Natural killer cell (primary cell): ENCODE measurements around the gene UBE4B. TPM values are rescaled to one million over a fixed set of nuclear protein-coding genes. Genes with fewer than 3 reads are reported as not detected.
"Not testable (repeated sequence)": the region's sequence is repeated elsewhere in the genome, so short reads cannot be mapped to it uniquely, and the experiment has no call there.

Experiments used
- ATAC-seq, 3 donors: fragments of 150-1000 bp in 2 of 3; fragments of 200-7000 bp in 1 of 3; cut with Tn5 transposase; 1 replicate in 1 of 3; 2 replicates in 2 of 3; pipeline ENCODE4 v1.10.0; 2021; ENCODE audit warnings: mild to moderate bottlenecking in 2 of 3, moderate library complexity in 2 of 3
- DNase-seq, 2 donors: peaks; one replicate each; pipeline versions ENCODE4 v3.0.0 to v3.0.0-alpha.2; 2013 to 2021; ENCODE audit warnings: mixed read lengths in 1 of 2
- H3K27ac ChIP-seq: one replicate; pipeline ENCODE4 v1.5.1; 2013; ENCODE audit warnings: mild to moderate bottlenecking, low read length
- H3K27me3 ChIP-seq: one replicate; pipeline ENCODE4 v1.6.1; 2013; ENCODE audit warnings: low read length; ENCODE audit not compliant: control insufficient read depth, insufficient read depth
- H3K36me3 ChIP-seq: one replicate; pipeline ENCODE4 v1.6.1; 2013; ENCODE audit warnings: low read length; ENCODE audit not compliant: control insufficient read depth, insufficient read depth
- H3K4me1 ChIP-seq: one replicate; pipeline ENCODE4 v1.6.1; 2013; ENCODE audit warnings: low read length; ENCODE audit not compliant: control insufficient read depth, insufficient read depth
- H3K4me3 ChIP-seq: one replicate; pipeline ENCODE4 v1.5.1; 2013; ENCODE audit warnings: low read length
- H3K9me3 ChIP-seq: one replicate; pipeline ENCODE4 v1.6.1; 2013; ENCODE audit warnings: low read length; ENCODE audit not compliant: control insufficient read depth, insufficient read depth
- H3K27ac Mint-ChIP-seq, 2 donors: one replicate each; pipeline ENCODE4 v1.8.0; 2022; ENCODE audit warnings: mild to moderate bottlenecking in 2 of 2, mixed read lengths in 2 of 2, moderate library complexity in 1 of 2
- H3K27me3 Mint-ChIP-seq, 2 donors: one replicate each; pipeline ENCODE4 v1.8.0; 2022; ENCODE audit warnings: low read depth in 2 of 2, mixed read lengths in 2 of 2
- H3K36me3 Mint-ChIP-seq: one replicate; pipeline ENCODE4 v1.8.0; 2022; ENCODE audit warnings: mixed read lengths
- H3K4me1 Mint-ChIP-seq, 2 donors: one replicate each; pipeline ENCODE4 v1.8.0; 2022; ENCODE audit warnings: mixed read lengths in 2 of 2
- H3K4me3 Mint-ChIP-seq: one replicate; pipeline ENCODE4 v1.8.0; 2022; ENCODE audit warnings: mild to moderate bottlenecking, moderate library complexity, mixed read lengths
- H3K9me3 Mint-ChIP-seq, 2 donors: one replicate each; pipeline ENCODE4 v1.8.0; 2022; ENCODE audit warnings: mixed read lengths in 2 of 2
- WGBS: methylation state at CpG from one replicate; pipeline ENCODE4 v1.1.7; 2013; ENCODE audit warnings: missing lambda C conversion rate; ENCODE audit not compliant: insufficient coverage; 5-methylcytosine and 5-hydroxymethylcytosine counted together
- intact Hi-C: fragments of 100-400 bp; cut with micrococcal nuclease; formaldehyde crosslinking; loops from one replicate; pipeline ENCODE4 v1.14.2; 2022
- total RNA-seq, 4 donors: library from RNA; stranded (reverse); fragments of 120-200 nt in 1 of 4; gene quantifications; one replicate each; pipeline versions ENCODE4 v1.2.3 to v1.2.4, GENCODE V29; 2013 to 2022
- TF ChIP-seq, protein P1 (sequence below): fragments of 200-600 bp; IDR thresholded peaks from one replicate; pipeline ENCODE4 v1.8.0; 2022; ENCODE audit warnings: antibody characterized with exemption

Gene UBE4B
- total RNA-seq, 3 donors from 2014 or later (not counting 1 experiment from before 2014, with no cell fraction given) = 37.0 to 48.0 (median 41.4) TPM

- no peaks in the 10 kb centered on the region for H3K9me3 ChIP-seq
- H3K27me3 ChIP-seq = no peaks in the 10 kb centered on the region
- TF ChIP-seq, protein P1, sequence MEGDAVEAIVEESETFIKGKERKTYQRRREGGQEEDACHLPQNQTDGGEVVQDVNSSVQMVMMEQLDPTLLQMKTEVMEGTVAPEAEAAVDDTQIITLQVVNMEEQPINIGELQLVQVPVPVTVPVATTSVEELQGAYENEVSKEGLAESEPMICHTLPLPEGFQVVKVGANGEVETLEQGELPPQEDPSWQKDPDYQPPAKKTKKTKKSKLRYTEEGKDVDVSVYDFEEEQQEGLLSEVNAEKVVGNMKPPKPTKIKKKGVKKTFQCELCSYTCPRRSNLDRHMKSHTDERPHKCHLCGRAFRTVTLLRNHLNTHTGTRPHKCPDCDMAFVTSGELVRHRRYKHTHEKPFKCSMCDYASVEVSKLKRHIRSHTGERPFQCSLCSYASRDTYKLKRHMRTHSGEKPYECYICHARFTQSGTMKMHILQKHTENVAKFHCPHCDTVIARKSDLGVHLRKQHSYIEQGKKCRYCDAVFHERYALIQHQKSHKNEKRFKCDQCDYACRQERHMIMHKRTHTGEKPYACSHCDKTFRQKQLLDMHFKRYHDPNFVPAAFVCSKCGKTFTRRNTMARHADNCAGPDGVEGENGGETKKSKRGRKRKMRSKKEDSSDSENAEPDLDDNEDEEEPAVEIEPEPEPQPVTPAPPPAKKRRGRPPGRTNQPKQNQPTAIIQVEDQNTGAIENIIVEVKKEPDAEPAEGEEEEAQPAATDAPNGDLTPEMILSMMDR = no peak
- H3K4me3 Mint-ChIP-seq = no peak overlapping the region
- no peaks in the 10 kb centered on the region for H3K4me1 ChIP-seq
- no peak overlapping the region for H3K27ac Mint-ChIP-seq
- H3K27ac ChIP-seq = no peak overlapping the region
- no peaks in the 10 kb centered on the region for H3K9me3 Mint-ChIP-seq
- ATAC-seq = no peak
- 85% methylated on average over 2 of the region's 5 CpGs for WGBS
- peaks cover 0 to 2% of the 10 kb centered on the region in 2 donors for H3K27me3 Mint-ChIP-seq
- no peak for DNase-seq
- intact Hi-C loops = no loop called here
- no peaks in the 10 kb centered on the region for H3K4me1 Mint-ChIP-seq
- no peak overlapping the region for H3K4me3 ChIP-seq
- no peaks in the 10 kb centered on the region for H3K36me3 ChIP-seq
- no peaks in the 10 kb centered on the region for H3K36me3 Mint-ChIP-seq
Observed at GRCh38 chr1:10014016-10014415, 18.7 kb upstream of the UBE4B start.

DNA sequence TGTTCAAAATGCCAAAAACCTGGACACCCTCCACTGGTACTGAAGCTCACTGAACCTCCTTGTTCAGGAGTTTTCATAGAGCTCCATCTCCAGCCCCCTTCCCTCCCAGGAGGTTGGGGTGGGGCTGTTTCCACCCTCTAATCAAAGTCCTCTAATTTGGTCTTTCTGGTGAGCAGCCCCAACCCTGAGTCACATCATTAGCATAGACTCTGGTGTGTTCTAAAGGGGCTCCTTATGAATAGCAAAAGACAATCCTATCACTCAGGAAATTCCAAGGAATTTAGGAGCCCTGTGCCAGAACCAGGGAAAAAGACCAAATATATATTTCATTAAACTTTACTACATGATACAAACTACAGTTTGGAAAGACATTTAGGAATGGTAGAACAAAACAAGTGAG is 13.2 kb upstream of the UBE4B start:
- H3K4me1 ChIP-seq = no peaks in the 10 kb centered on the region
- H3K4me1 Mint-ChIP-seq = no peaks in the 10 kb centered on the region
- H3K36me3 ChIP-seq = no peaks in the 10 kb centered on the region
- H3K27me3 Mint-ChIP-seq = peaks cover 0 to 5% of the 10 kb centered on the region in 2 donors
- H3K9me3 ChIP-seq = no peaks in the 10 kb centered on the region
- no peak overlapping the region for H3K27ac ChIP-seq
- H3K27ac Mint-ChIP-seq = no peak overlapping the region
- no peaks in the 10 kb centered on the region for H3K27me3 ChIP-seq
- no peak overlapping the region for H3K4me3 Mint-ChIP-seq
- H3K4me3 ChIP-seq = no peak overlapping the region
- TF ChIP-seq, protein P1 = no peak
- no peak for DNase-seq
- no peaks in the 10 kb centered on the region for H3K36me3 Mint-ChIP-seq
- no peak for ATAC-seq
- intact Hi-C loops = no loop called here
- no peaks in the 10 kb centered on the region for H3K9me3 Mint-ChIP-seq

DNA sequence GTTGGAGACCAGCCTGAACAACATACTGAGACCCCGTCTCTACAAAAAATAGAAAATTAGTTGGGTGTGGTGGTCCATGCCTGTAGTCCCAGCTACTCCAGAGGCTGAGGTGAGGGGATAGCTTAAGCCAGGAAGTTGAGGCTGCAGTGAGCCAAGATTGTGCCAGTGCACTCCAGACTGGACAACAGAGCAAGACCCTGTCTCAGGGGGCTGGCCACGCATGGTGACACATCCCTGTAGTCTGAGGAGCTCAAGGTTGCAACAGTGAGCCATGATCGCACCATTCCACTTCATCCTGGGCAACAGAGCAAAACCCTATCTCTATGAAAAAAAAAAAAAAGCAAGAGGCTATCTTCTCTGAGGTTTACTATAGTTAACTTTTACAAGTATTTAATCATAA is 12.7 kb upstream of the UBE4B start:
- peaks cover 0 to 3% of the 10 kb centered on the region in 2 donors for H3K27me3 Mint-ChIP-seq
- WGBS = 93% methylated on average over 3 of the region's 3 CpGs
- no peak overlapping the region for H3K4me3 ChIP-seq

GRCh38 chr1:10020678-10021077 is 12.1 kb upstream of the UBE4B start:
- H3K4me1 Mint-ChIP-seq, H3K36me3 ChIP-seq, H3K4me3 Mint-ChIP-seq, DNase-seq, H3K9me3 ChIP-seq, H3K36me3 Mint-ChIP-seq, H3K27ac Mint-ChIP-seq, H3K27me3 ChIP-seq, H3K4me3 ChIP-seq, H3K27ac ChIP-seq, H3K9me3 Mint-ChIP-seq, H3K27me3 Mint-ChIP-seq, ATAC-seq, intact Hi-C loops, H3K4me1 ChIP-seq: not testable (repeated sequence)
- 83% methylated on average over 2 of the region's 2 CpGs for WGBS

More for the DNA sequence above, 12.7 kb upstream of the UBE4B start:
- H3K27ac Mint-ChIP-seq = no peak overlapping the region
- Histone ChIP-seq H3K27ac (no peak overlapping the region), H3K9me3 (no peaks in the 10 kb centered on the region), H3K36me3 (no peaks in the 10 kb centered on the region), H3K4me1 (no peaks in the 10 kb centered on the region), H3K27me3 (no peaks in the 10 kb centered on the region)
- DNase-seq = no peak
- no peak overlapping the region for H3K4me3 Mint-ChIP-seq
- no peaks in the 10 kb centered on the region for H3K9me3 Mint-ChIP-seq
- no peak for ATAC-seq
- H3K36me3 Mint-ChIP-seq = no peaks in the 10 kb centered on the region
- TF ChIP-seq, protein P1 = no peak
- intact Hi-C loops = no loop called here
- H3K4me1 Mint-ChIP-seq = no peaks in the 10 kb centered on the region

DNA sequence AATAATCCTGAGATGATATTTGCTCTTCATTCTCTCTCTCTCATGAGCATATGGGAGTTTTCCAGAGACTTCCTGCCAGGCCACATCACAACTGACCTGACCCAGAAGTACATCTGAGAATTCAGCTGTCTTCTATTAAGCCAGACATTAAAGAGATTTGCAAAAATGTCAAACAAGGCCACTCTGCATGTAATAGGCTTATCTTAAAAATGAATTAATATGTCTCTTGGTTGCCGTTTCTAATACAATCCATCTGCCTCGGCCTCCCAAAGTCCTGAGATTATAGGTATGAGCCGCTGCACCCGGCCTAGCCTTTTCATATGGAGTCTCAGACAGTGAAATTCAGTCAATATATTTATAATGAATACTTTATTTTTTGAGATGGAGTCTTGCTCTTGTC is 10.8 kb upstream of the UBE4B start:
- H3K4me3 ChIP-seq, intact Hi-C loops, ATAC-seq, H3K36me3 Mint-ChIP-seq, H3K27me3 ChIP-seq, H3K27ac Mint-ChIP-seq, DNase-seq, H3K4me3 Mint-ChIP-seq, H3K9me3 ChIP-seq, H3K36me3 ChIP-seq, H3K9me3 Mint-ChIP-seq, H3K27me3 Mint-ChIP-seq, H3K27ac ChIP-seq, H3K4me1 Mint-ChIP-seq, H3K4me1 ChIP-seq: not testable (repeated sequence)
- 91% methylated on average over 3 of the region's 4 CpGs for WGBS
